CD14-positive monocyte (primary cell): ENCODE measurements around the gene CARNS1. TPM values are rescaled to one million over a fixed set of nuclear protein-coding genes. Genes with fewer than 3 reads are reported as not detected.
"Not testable (repeated sequence)": the region's sequence is repeated elsewhere in the genome, so short reads cannot be mapped to it uniquely, and the experiment has no call there.

ENCODE experiments used
- DNase-seq, 3 donors: peaks; one replicate each; pipeline ENCODE4 v3.0.0-alpha.2; 2011 to 2022
- H2AFZ ChIP-seq: 2 replicates; pipeline ENCODE4 v1.6.0; 2012; ENCODE audit warnings: mild to moderate bottlenecking, low read depth, low read length, inconsistent platforms; ENCODE audit not compliant: insufficient read depth, poor library complexity, severe bottlenecking
- H3K27ac ChIP-seq, 2 donors: 1 replicate in 1 of 2; 2 replicates in 1 of 2; pipeline ENCODE4 v1.5.1; 2012 to 2013; ENCODE audit warnings: low read length in 2 of 2, control low read depth in 1 of 2, inconsistent platforms in 1 of 2, low read depth in 1 of 2, mild to moderate bottlenecking in 1 of 2
- H3K27me3 ChIP-seq, 2 donors: one replicate each; pipeline versions ENCODE4 v1.6.0 to v1.6.1; 2011 to 2013; ENCODE audit warnings: low read length in 2 of 2; ENCODE audit not compliant: control insufficient read depth in 2 of 2, insufficient read depth in 2 of 2
- H3K36me3 ChIP-seq, 2 donors: replicated peaks in 1 of 2; 1 replicate in 1 of 2; 2 replicates in 1 of 2; pipeline versions ENCODE4 v1.5.1 to v1.6.1; 2012 to 2013; ENCODE audit warnings: low read length in 2 of 2, control low read depth in 1 of 2, inconsistent platforms in 1 of 2, mild to moderate bottlenecking in 1 of 2; ENCODE audit not compliant: insufficient read depth in 2 of 2, control insufficient read depth in 1 of 2
- H3K4me1 ChIP-seq, 2 donors: 1 replicate in 1 of 2; 2 replicates in 1 of 2; pipeline versions ENCODE4 v1.5.1 to v1.6.1; 2012 to 2013; ENCODE audit warnings: low read length in 2 of 2, control low read depth in 1 of 2, inconsistent platforms in 1 of 2, mild to moderate bottlenecking in 1 of 2, moderate library complexity in 1 of 2; ENCODE audit not compliant: insufficient read depth in 2 of 2, control insufficient read depth in 1 of 2
- H3K4me2 ChIP-seq: replicated peaks from 2 replicates; pipeline ENCODE3; 2012; ENCODE audit warnings: low read length, moderate library complexity, mild to moderate bottlenecking; ENCODE audit not compliant: poor library complexity, severe bottlenecking; ENCODE audit errors: extremely low read depth
- H3K4me3 ChIP-seq, 3 experiments: fragments of 200-600 bp in 1 of 3; sonication (generic) in 1 of 3; replicated peaks in 1 of 3; 1 replicate in 2 of 3; 2 replicates in 1 of 3; pipeline ENCODE4 v1.5.1; 2011 to 2013; ENCODE audit warnings: low read length in 3 of 3, mild to moderate bottlenecking in 3 of 3, control low read depth in 2 of 3, low read depth in 2 of 3, inconsistent platforms in 1 of 3, moderate library complexity in 1 of 3
- H3K79me2 ChIP-seq: 2 replicates; pipeline ENCODE4 v1.6.0; 2012; ENCODE audit warnings: mild to moderate bottlenecking, control low read depth, inconsistent platforms, low read length, moderate library complexity; ENCODE audit not compliant: insufficient read depth
- H3K9ac ChIP-seq: 2 replicates; pipeline ENCODE4 v1.6.0; 2017; ENCODE audit warnings: low read length, mild to moderate bottlenecking; ENCODE audit not compliant: insufficient read depth, poor library complexity, severe bottlenecking
- H3K9me3 ChIP-seq, 2 donors: replicated peaks in 1 of 2; 1 replicate in 1 of 2; 2 replicates in 1 of 2; pipeline versions ENCODE4 v1.5.1 to v1.6.1; 2012 to 2013; ENCODE audit warnings: low read length in 2 of 2, control low read depth in 1 of 2; ENCODE audit not compliant: control insufficient read depth in 1 of 2, insufficient read depth in 1 of 2
- H4K20me1 ChIP-seq: 2 replicates; pipeline ENCODE4 v1.6.0; 2012; ENCODE audit warnings: mild to moderate bottlenecking, low read length, control low read depth, moderate library complexity; ENCODE audit not compliant: insufficient read depth
- H3K27ac Mint-ChIP-seq, 7 donors: one replicate each; pipeline ENCODE4 v1.8.0; 2020; ENCODE audit warnings: mild to moderate bottlenecking in 7 of 7, mixed read lengths in 7 of 7, moderate library complexity in 6 of 7, inconsistent platforms in 2 of 7
- H3K27me3 Mint-ChIP-seq, 3 donors: one replicate each; pipeline ENCODE4 v1.8.0; 2021 to 2022; ENCODE audit warnings: low read depth in 3 of 3, mild to moderate bottlenecking in 3 of 3, mixed read lengths in 3 of 3, moderate library complexity in 3 of 3, inconsistent platforms in 1 of 3
- H3K36me3 Mint-ChIP-seq, 2 donors: one replicate each; pipeline ENCODE4 v1.8.0; 2020; ENCODE audit warnings: mixed read lengths in 2 of 2, inconsistent platforms in 1 of 2, mild to moderate bottlenecking in 1 of 2
- H3K4me1 Mint-ChIP-seq: one replicate; pipeline ENCODE4 v1.8.0; 2020; ENCODE audit warnings: mild to moderate bottlenecking, mixed read lengths
- H3K4me3 Mint-ChIP-seq, 2 donors: one replicate each; pipeline ENCODE4 v1.8.0; 2020; ENCODE audit warnings: mild to moderate bottlenecking in 2 of 2, mixed read lengths in 2 of 2, moderate library complexity in 1 of 2
- H3K9me3 Mint-ChIP-seq, 7 donors: one replicate each; pipeline ENCODE4 v1.8.0; 2020 to 2022; ENCODE audit warnings: mixed read lengths in 7 of 7, mild to moderate bottlenecking in 6 of 7, moderate library complexity in 6 of 7, inconsistent platforms in 2 of 7
- CTCF ChIP-seq: fragments of 200-600 bp; IDR thresholded peaks from one replicate; pipeline ENCODE4 v1.8.0; 2022; ENCODE audit warnings: antibody characterized with exemption, mild to moderate bottlenecking
- WGBS: methylation state at CpG from one replicate; pipeline ENCODE4 v1.1.5; 2013; ENCODE audit warnings: missing lambda C conversion rate; ENCODE audit not compliant: insufficient coverage; 5-methylcytosine and 5-hydroxymethylcytosine counted together
- intact Hi-C, 2 donors: fragments of 100-400 bp; cut with micrococcal nuclease; formaldehyde crosslinking; loops; one replicate each; pipeline versions ENCODE4 v1.15.0 to v1.15.1; 2023
- polyA plus RNA-seq, 3 donors: library from polyadenylated mRNA; depleted of rRNA in 1 of 3; unstranded in 2 of 3; stranded (reverse) in 1 of 3; fragments of 300-500 nt in 2 of 3; fragments of >200 nt in 1 of 3; fragmentation: Illumina TruSeq in 2 of 3; gene quantifications; 1 replicate in 2 of 3; 2 replicates in 1 of 3; pipeline ENCODE4 v1.2.3, GENCODE V29; 2012 to 2021

CARNS1 gene
- polyA plus RNA-seq, 3 donors, result 0.09 TPM; not detected in 2

GRCh38 chr11:67423891-67424613, 8.6 kb downstream of the CARNS1 start:
- H3K27ac ChIP-seq, result no peak overlapping the region
- Mint-ChIP-seq H3K36me3 (no peaks in the 10 kb centered on the region), H3K27me3 (peaks cover 8 to 15% (median 14%) of the 10 kb centered on the region in 3 donors), H3K9me3 (peaks cover 0 to 2% (median 0%) of the 10 kb centered on the region in 7 donors), H3K27ac (peak overlapping the region in 2 of 7 donors; percentile 33 to 40), H3K4me1 (peaks cover 25% of the 10 kb centered on the region), H3K4me3 (no peak overlapping the region)
- DNase-seq, result no peak
- intact Hi-C loops, result no loop called here
- peaks cover 0 to 12% of the 10 kb centered on the region in 2 donors for H3K27me3 ChIP-seq
- H2AFZ ChIP-seq, result no peak overlapping the region
- no peaks in the 10 kb centered on the region for H3K36me3 ChIP-seq
- no peak overlapping the region for H3K9ac ChIP-seq
- no peak overlapping the region for H3K4me2 ChIP-seq
- H3K9me3 ChIP-seq, result no peaks in the 10 kb centered on the region
- TF ChIP-seq CTCF, result no peak
- peaks cover 26 to 39% of the 10 kb centered on the region in 2 donors for H3K4me1 ChIP-seq
- H3K4me3 ChIP-seq, result no peak overlapping the region
- 90% methylated on average over 34 of the region's 34 CpGs for WGBS
- H4K20me1 ChIP-seq, result no peaks in the 10 kb centered on the region
- H3K79me2 ChIP-seq, result peaks cover 6% of the 10 kb centered on the region

GRCh38 chr11:67427364-67427859, 11.9 kb downstream of the CARNS1 start:
- not testable (repeated sequence) for H3K9me3 ChIP-seq, H4K20me1 ChIP-seq, DNase-seq, H3K27me3 Mint-ChIP-seq, H3K27me3 ChIP-seq, H3K9me3 Mint-ChIP-seq
- Histone ChIP-seq H3K79me2 (peaks cover 16% of the 10 kb centered on the region), H3K4me3 (peak overlapping the region; percentile 79 to 93 (median 91)), H3K4me2 (peak overlapping the region; percentile 91), H3K27ac (peak overlapping the region; percentile 19 to 88), H3K4me1 (peaks cover 16 to 20% of the 10 kb centered on the region in 2 donors), H3K36me3 (peaks cover 14 to 19% of the 10 kb centered on the region in 2 donors), H2AFZ (peak overlapping the region; percentile 86), H3K9ac (peak overlapping the region; percentile 93)
- Mint-ChIP-seq H3K36me3 (peaks cover 14 to 29% of the 10 kb centered on the region in 2 donors), H3K27ac (peak overlapping the region; percentile 69 to 97 (median 93)), H3K4me3 (peak overlapping the region; percentile 99 to 100), H3K4me1 (peaks cover 16% of the 10 kb centered on the region)
- 91% methylated on average over 13 of the region's 19 CpGs for WGBS
- intact Hi-C loops, result loop anchor here (5.0 kb wide), 3 partner anchors 35 to 80 kb away; partner anchors contain the start of genes CDK2AP2 (in 1 of the 2), PITPNM1 (in 1 of the 2), RAD9A (in 1 of the 2) and TMEM134 (in 1 of the 2)
